ENCODE measurements around the gene LRRN3. TPM values are rescaled to one million over a fixed set of nuclear protein-coding genes. Genes with fewer than 3 reads are reported as not detected.

The LRRN3 gene
- total RNA-seq, 1 experiment from 2014 or later, result not detected

DNA sequence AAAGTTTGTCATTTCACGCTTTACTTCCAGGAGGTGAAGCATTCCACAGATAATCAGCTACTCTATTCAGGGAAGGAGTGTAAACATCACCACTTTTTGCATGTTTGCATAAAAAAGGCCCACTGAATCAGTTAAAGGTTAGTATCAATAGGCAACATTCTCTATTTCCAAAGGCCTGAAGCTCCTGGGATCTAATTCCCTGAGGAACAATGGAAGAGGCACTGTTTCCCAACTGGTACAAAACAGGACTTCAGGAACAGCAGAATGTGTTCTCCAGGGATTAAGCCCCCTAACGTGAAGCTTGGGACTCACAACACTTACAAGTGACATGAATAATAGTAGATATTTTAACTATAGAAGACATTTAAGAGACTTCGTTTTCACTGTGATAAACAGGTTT is 6.1 kb downstream of the LRRN3 start:
- TF ChIP-seq, protein P1, sequence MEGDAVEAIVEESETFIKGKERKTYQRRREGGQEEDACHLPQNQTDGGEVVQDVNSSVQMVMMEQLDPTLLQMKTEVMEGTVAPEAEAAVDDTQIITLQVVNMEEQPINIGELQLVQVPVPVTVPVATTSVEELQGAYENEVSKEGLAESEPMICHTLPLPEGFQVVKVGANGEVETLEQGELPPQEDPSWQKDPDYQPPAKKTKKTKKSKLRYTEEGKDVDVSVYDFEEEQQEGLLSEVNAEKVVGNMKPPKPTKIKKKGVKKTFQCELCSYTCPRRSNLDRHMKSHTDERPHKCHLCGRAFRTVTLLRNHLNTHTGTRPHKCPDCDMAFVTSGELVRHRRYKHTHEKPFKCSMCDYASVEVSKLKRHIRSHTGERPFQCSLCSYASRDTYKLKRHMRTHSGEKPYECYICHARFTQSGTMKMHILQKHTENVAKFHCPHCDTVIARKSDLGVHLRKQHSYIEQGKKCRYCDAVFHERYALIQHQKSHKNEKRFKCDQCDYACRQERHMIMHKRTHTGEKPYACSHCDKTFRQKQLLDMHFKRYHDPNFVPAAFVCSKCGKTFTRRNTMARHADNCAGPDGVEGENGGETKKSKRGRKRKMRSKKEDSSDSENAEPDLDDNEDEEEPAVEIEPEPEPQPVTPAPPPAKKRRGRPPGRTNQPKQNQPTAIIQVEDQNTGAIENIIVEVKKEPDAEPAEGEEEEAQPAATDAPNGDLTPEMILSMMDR (IDR thresholded peaks at IDR 0.05; ENCODE audit: unreplicated experiment), result no peak
- no TSS peak for BruUV-seq (replicated peaks)
- no peaks in the 10 kb centered on the region for H3K4me1 Mint-ChIP-seq (ENCODE audit: insufficient read depth, unreplicated experiment)
- no peaks in the 10 kb centered on the region for H3K36me3 Mint-ChIP-seq (ENCODE audit: insufficient read depth, unreplicated experiment)
- POLR2A ChIA-PET, result interaction anchor here (1.0 kb wide), 1 partner anchor 79 kb away, joined by 4 read pairs; no protein-coding TSS in a partner anchor
- H3K4me3 Mint-ChIP-seq (ENCODE audit: unreplicated experiment), result no peak overlapping the region
- no peaks in the 10 kb centered on the region for H3K9me3 Mint-ChIP-seq (ENCODE audit: unreplicated experiment)
- no peaks in the 10 kb centered on the region for H3K27me3 Mint-ChIP-seq (ENCODE audit: insufficient read depth, unreplicated experiment)
- DNase-seq (ENCODE audit: unreplicated experiment), result no peak
- CTCF ChIA-PET, result no interaction called here
- intact Hi-C loops (cut with micrococcal nuclease), result loop anchor here (10.0 kb wide), 1 partner anchor 1252 kb away; no protein-coding TSS in a partner anchor
- H3K27ac Mint-ChIP-seq (ENCODE audit: low read depth, unreplicated experiment), result no peak overlapping the region

DNA sequence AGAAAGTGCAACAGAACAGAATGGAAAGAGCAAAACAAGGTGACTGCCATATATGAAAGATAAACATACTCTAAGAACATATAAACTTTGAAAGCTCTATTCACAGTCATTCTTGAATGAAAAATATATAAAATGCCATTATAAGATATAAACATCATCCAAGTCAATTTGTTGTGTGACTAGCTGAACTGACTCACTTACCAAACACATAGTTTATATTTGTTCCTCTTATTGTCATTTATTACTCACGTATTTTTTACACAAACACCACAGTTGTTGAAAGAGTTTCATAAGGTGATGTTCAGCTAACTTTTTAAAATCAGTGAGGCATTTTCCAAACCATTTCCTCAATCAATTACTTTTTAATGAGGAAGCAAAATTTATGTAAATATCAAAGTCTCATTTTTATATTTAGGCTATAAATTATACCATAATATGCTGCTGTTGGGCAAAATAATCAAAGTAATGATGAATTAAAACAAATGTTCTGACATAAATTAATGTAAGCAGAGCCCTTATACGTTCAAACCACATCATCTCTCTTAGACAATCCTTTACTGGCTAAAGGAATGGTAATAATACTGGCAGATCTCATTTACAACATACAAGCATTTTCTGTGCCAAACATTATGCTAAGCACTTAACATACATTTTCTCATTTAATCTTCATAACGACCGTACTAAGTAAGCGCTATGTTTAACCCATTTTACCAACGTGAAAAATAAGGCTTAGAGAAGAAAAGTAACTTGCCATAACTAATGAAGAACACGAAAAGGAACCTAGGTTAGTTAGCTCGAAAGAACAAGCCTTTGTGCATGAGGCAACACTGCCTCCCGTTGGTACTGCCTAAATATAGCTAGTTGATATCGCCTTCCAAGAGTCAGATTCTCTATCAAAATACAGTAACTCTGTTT is 7.3 kb downstream of the LRRN3 start:
- H3K36me3 Mint-ChIP-seq (ENCODE audit: insufficient read depth, unreplicated experiment), result no peaks in the 10 kb centered on the region
- H3K27ac Mint-ChIP-seq (ENCODE audit: low read depth, unreplicated experiment), result no peak overlapping the region
- ChIA-PET CTCF (interaction anchor here (0.5 to 1.5 kb wide), 10 partner anchors 12 to 1775 kb away, joined by 3 to 4 read pairs (median 4); no protein-coding TSS in a partner anchor), POLR2A (no interaction called here)
- no peaks in the 10 kb centered on the region for H3K4me1 Mint-ChIP-seq (ENCODE audit: insufficient read depth, unreplicated experiment)
- DNase-seq (ENCODE audit: unreplicated experiment), result peak; percentile 46
- intact Hi-C loops (cut with micrococcal nuclease), result loop anchor here (10.0 kb wide), 1 partner anchor 1253 kb away; no protein-coding TSS in a partner anchor
- H3K4me3 Mint-ChIP-seq (ENCODE audit: unreplicated experiment), result no peak overlapping the region
- no peaks in the 10 kb centered on the region for H3K9me3 Mint-ChIP-seq (ENCODE audit: unreplicated experiment)
- no peaks in the 10 kb centered on the region for H3K27me3 Mint-ChIP-seq (ENCODE audit: insufficient read depth, unreplicated experiment)
- no TSS peak for BruUV-seq (replicated peaks)
- TF ChIP-seq, protein P1 (IDR thresholded peaks at IDR 0.05; ENCODE audit: unreplicated experiment), result peak; percentile 53

DNA sequence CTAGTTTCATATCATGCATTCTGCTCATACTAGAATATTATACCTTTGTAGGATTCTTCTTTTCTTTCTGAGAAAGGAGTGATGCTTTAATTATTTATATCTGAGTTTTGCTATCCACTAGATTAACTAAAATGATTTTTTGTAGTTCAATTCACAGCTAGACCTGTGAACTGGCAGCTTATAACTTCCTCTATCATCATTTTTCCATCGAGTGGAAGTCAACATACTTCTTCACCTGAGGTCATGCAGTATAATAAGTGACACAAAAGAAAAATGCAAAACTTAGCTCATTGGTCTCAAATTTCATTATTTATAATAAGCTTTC is 8.0 kb downstream of the LRRN3 start:
- DNase-seq (ENCODE audit: unreplicated experiment), result no peak
- CTCF ChIA-PET, result interaction anchor here (0.5 to 1.5 kb wide), 11 partner anchors 11 to 1776 kb away, joined by 3 to 5 read pairs (median 3); no protein-coding TSS in a partner anchor
- Mint-ChIP-seq H3K4me3 (ENCODE audit: unreplicated experiment) (no peak overlapping the region), H3K27ac (ENCODE audit: low read depth, unreplicated experiment) (no peak overlapping the region), H3K9me3 (ENCODE audit: unreplicated experiment) (no peaks in the 10 kb centered on the region), H3K27me3 (ENCODE audit: insufficient read depth, unreplicated experiment) (no peaks in the 10 kb centered on the region), H3K4me1 (ENCODE audit: insufficient read depth, unreplicated experiment) (no peaks in the 10 kb centered on the region), H3K36me3 (ENCODE audit: insufficient read depth, unreplicated experiment) (no peaks in the 10 kb centered on the region)
- intact Hi-C loops (cut with micrococcal nuclease), result loop anchor here (10.0 kb wide), 1 partner anchor 1254 kb away; no protein-coding TSS in a partner anchor
- POLR2A ChIA-PET, result no interaction called here
- BruUV-seq (replicated peaks), result no TSS peak
- TF ChIP-seq, protein P1 (IDR thresholded peaks at IDR 0.05; ENCODE audit: unreplicated experiment), result no peak

DNA sequence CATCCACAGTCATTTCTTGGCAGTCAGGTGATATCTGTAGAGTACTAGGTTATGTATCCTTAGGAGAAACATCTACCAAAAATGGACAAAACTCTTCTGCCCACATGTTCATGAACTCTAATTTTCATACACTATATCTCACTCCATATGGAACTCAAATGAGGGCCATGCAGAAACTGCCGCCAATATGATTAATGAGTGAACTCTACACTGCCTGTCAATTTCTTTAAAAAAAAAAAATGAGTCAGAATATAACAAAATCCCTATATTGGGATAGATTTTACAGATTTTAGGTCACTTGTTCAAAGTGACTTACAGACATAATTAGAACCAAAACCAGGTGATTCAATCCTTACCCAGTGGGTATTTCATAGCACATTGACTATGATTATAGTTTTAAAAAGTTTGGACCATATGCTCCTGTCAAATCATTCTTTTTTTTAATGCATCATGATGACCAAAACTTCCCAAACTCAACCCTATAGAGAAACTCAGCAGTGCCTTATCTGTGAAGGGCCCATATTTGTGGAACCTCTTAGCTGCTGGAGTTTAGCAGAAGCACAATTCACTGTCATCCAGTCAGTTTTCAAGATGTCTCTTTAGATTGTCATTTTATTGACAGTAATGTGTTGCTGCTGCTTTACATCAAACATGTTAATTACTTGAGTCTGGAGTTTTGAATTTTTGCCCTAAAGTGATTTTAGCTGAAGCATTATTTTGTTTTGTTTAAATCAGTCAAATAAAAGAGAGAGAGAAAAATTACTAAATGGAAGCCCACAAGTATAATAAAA is 11.1 kb downstream of the LRRN3 start:
- no peak overlapping the region for H3K27ac Mint-ChIP-seq (ENCODE audit: low read depth, unreplicated experiment)
- no peak overlapping the region for H3K4me3 Mint-ChIP-seq (ENCODE audit: unreplicated experiment)
- ChIA-PET POLR2A (no interaction called here), CTCF (interaction anchor here (0.9 kb wide), 2 partner anchors 9 to 1427 kb away, joined by 4 to 5 read pairs; no protein-coding TSS in a partner anchor)
- H3K36me3 Mint-ChIP-seq (ENCODE audit: insufficient read depth, unreplicated experiment), result no peaks in the 10 kb centered on the region
- no peaks in the 10 kb centered on the region for H3K9me3 Mint-ChIP-seq (ENCODE audit: unreplicated experiment)
- intact Hi-C loops (cut with micrococcal nuclease), result no loop called here
- TF ChIP-seq, protein P1 (IDR thresholded peaks at IDR 0.05; ENCODE audit: unreplicated experiment), result no peak
- H3K27me3 Mint-ChIP-seq (ENCODE audit: insufficient read depth, unreplicated experiment), result no peaks in the 10 kb centered on the region
- no TSS peak for BruUV-seq (replicated peaks)
- no peaks in the 10 kb centered on the region for H3K4me1 Mint-ChIP-seq (ENCODE audit: insufficient read depth, unreplicated experiment)
- no peak for DNase-seq (ENCODE audit: unreplicated experiment)

Measured in MCF 10A (cell line).